GM20431 (cell line): ENCODE data around the gene LANCL1.

ENCODE experiments used
- in situ Hi-C: fragments of 300-500 bp; cut with MseI, MboI; formaldehyde crosslinking; loops from one replicate; pipeline ENCODE4 v1.15.0; 2020; ENCODE audit warnings: low sequenced_read_pairs; ENCODE audit not compliant: unreplicated experiment

LANCL1 gene

DNA sequence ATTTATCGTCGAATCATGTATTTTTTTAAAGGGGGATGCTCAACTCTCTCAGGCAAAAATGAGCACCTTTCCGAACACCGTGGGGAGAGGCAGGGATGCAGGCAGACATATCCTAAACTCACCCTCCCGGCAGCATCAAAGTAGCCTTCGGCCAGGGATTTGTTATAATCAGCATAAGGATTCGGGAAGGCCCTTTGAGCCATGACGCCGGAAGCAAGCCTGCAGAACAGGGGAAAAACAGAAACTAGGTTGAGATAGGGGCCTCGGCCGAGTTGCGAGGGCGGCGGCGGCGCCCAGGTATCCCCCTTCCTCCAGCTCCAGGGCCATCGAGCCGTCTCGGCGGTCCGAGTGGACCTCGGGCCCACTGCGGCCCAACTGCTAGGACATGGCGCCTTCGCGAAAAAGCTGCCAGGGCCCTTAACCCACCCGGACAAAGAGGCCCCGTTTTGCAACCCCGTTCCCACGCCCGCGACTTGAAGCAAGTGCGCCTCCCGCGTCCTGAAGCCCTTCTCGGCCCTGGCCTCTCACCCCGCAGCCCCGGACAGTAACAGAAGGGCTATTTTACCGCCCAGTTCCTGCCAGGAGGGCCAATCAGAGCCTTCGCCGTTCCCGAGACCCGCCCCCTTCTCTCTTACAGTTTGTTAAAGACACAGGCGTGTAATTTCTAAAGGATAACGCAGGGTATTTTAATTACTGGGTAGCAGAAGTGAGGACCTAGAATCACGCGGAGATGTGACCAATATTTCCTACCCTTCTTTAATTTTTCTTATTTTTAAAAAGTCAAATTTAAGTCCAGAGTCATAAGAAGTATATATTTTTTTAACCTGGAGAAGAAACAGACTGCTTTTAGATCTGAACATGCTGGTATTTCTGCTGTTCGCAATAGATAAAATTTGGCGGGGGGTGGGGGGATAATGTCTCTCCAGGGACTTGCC lies at the start of gene LANCL1:
Gene LANCL1, minus strand, starts transcription at position 566 of the 935 bp plus-strand sequence. Its CDS starts 363 bp downstream, at position 203.
- in situ Hi-C loops, result no loop called here

- in situ Hi-C loops, result no loop called here
These were observed 48.0 kb upstream of the LANCL1 start for GRCh38 chr2:210524533-210524932.

DNA sequence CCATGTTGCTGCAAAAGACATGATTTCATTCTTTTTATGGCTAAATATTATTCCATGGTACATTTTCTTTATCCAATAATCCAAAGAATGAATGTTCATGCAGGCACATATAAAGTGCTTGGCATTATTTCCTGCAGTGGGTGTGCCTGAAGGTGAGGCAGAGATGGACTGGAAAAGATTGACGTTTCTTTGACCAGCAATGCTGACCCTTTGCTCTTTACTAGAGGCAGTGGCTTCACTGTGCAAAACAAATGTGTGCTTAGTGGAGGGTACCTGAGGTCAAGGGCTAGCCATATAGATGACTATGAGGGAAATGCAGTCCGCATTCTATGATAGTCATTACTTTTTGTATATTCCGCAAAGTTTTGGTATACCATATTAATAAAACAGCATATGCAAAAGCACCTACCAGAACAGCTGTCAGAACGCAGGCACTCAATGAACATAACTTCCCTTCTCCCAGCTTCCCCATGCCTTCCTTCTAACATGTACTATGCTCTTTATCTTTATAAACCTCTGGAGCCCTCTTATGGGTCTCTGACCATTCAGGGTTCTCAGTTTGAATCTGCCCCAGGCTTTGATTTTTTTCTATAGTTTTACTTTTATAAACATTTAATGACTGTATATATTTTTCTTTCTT lies 47.2 kb upstream of the LANCL1 start:
- in situ Hi-C loops, result no loop called here

- in situ Hi-C loops, result no loop called here
These were observed 45.8 kb upstream of the LANCL1 start for GRCh38 chr2:210522399-210522798.

GRCh38 chr2:210519594-210519993 lies 43.0 kb upstream of the LANCL1 start:
- in situ Hi-C loops, result no loop called here

DNA sequence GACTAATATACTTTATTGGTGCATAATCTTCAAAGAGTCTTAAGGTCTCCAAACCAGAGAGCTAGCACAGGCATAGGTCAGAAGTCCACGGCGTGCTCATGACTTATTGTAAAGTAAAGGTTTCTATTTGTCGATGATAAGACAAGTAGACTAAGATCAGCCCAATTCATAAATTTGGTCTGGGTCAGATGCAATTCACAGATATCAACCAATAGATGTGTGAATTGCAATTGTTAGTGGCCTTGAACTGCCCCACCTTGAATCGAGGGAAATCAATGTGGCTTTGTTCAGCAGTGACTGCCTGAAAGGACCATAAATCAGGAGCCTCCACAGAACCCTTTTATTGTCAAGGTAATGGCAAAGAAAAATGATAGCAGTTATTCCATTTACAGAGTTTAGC lies 40.7 kb upstream of the LANCL1 start:
- in situ Hi-C loops, result no loop called here

DNA sequence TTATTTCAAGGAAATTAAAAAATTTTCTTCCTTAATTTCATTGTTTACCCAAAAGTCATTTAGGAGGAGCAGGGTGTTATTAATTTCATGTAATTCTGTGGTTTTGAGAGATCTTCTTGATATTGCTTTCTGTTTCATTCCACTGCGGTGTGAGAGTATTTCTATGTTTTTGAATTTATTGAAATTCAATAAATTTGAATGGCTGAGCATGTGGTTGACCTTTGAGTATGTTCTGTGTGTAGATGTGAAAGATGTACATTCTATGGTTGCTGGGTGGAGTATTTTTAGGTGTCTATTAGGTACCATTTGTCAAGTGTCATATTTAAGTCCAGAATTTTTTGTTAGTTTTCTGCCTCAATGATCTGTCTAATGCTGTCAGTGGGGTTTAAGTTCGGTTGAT lies 39.4 kb upstream of the LANCL1 start:
- in situ Hi-C loops, result no loop called here

GRCh38 chr2:210503725-210504191 lies 27.2 kb upstream of the LANCL1 start:
- in situ Hi-C loops, result no loop called here

DNA sequence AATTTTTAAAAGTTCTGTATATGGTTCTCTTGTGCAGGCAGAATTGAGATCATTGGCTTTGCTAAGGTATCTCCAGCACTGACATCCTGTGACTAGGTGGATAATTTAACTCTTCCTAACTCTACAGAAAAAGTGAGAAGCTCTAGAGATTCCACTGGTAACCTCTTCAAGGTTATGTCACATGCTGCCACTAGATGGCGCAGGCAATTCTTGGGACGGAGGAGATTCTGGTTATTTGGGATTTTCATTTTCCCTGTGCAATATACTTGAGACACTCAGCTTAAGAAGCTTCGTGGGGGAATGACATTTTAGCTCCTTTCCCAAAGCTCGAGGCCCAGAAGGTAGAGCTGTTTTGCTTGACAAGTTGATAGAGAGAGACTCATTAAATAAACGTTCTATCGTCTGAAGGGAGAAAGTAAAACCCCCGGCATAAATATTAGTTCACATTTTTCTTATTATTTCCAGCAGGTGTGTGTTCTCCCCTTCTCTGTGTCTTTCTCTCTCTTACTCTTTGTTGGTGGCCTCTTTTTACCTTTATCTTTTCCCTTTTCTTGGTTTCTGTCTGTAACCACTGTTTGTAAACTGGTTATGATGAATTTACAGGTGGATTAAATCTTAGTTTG lies 26.6 kb upstream of the LANCL1 start:
- in situ Hi-C loops, result no loop called here

- in situ Hi-C loops, result no loop called here
These were observed 20.0 kb upstream of the LANCL1 start for GRCh38 chr2:210496512-210496911.

- in situ Hi-C loops, result no loop called here
These were observed 17.0 kb upstream of the LANCL1 start for GRCh38 chr2:210493528-210493927.

GRCh38 chr2:210481601-210482175 lies 5.1 kb upstream of the LANCL1 start:
- in situ Hi-C loops, result no loop called here

DNA sequence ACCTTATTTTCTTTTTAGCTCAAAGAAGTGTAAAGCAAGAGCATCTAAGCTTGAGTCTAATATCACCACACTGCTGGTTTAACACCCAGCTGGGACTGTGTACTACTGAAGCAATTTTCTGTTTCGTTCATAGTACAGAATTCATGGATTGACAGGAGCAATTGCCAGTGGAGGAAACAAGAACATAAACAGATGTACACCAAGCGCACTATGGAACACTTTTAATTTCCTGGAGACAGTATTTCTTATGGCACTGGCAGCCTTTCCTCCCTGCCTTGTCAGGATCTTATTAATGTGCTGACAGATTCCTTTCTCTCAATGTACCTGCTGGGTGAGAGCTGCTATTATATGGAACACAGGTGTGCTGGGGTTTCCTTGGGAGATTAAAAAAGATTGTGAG lies 4.2 kb upstream of the LANCL1 start:
- in situ Hi-C loops, result no loop called here

GRCh38 chr2:210480079-210480478 lies 3.5 kb upstream of the LANCL1 start:
- in situ Hi-C loops, result no loop called here

GRCh38 chr2:210478661-210479060 lies 2.1 kb upstream of the LANCL1 start:
- in situ Hi-C loops, result no loop called here

DNA sequence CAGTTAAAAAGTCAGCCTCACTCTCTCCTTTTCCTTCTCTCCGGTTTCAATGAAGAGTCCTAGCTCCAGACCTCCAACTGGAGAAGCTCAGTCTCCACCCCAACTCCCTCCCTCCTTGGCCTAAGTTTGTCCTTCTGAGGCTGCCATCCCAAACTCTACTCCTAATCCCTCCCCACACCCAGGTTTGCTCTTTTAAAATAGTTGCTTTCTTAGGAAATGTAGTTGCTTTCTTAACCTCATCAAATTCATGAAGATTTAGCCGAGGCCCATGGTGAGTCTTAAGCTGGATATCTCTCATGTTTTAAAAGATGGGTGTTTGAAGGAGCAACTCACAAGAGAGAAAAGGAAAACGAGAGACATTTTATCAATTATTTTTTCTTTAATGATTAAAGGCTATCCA lies 937 bp upstream of the LANCL1 start:
- in situ Hi-C loops, result no loop called here

- in situ Hi-C loops, result no loop called here
These were observed 853 bp downstream of the LANCL1 start for GRCh38 chr2:210475706-210476105.

DNA sequence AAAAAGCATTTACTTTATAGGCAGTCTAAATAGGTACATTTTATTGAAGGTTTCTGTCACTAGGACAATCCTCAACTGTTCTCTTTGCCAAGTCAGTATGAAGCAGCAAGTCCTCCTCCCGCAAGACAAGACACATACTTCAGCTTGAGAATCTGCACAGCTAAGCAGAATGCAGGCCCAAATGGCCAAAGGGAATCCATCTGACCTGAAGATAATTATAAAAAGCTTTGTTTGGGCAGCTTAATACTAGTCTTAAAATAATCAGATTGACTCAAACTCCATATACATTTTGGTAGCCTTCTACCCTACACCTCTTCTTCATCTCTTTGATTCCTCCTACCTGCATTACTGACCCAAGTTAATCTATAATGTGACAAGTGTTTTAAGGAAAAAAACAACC lies 1.8 kb downstream of the LANCL1 start:
- in situ Hi-C loops, result no loop called here

DNA sequence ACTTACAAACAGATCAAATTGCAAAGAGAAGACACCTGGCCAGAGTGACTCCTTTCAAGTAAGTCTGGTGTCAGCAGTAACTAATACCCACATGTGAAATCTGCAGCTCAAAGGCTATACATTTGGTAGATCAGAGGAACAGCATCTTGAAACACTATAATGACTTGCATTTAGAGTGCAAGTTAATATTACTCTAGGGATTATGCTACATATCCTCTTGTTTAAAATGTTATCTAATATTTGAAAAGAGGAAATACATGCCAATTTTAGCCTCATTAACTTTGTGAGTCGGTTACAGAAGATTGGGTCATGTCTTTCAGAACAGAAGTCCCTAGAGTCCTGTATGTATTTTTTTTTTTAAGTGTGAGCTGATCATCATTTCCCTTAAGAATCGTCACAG lies 15.2 kb downstream of the LANCL1 start:
- in situ Hi-C loops, result no loop called here
